GM19438 (cell line): ENCODE measurements around the gene RASA3.

ENCODE experiments used
- ATAC-seq: cut with Tn5 transposase; IDR thresholded peaks from one replicate; pipeline ENCODE4 v1.9.1; 2021; ENCODE audit warnings: low read depth; ENCODE audit not compliant: unreplicated experiment

Gene RASA3

GRCh38 chr13:114013336-114013735, 119.1 kb downstream of the RASA3 start:
- no peak for ATAC-seq

GRCh38 chr13:114012921-114013320, 119.5 kb downstream of the RASA3 start:
- ATAC-seq = no peak

- no peak for ATAC-seq
Measured at GRCh38 chr13:114012141-114012540, 120.3 kb downstream of the RASA3 start.

- ATAC-seq = no peak
Measured at GRCh38 chr13:114011226-114011625, 121.2 kb downstream of the RASA3 start.

GRCh38 chr13:114010401-114011101, 121.9 kb downstream of the RASA3 start:
- ATAC-seq = no peak

GRCh38 chr13:114009590-114010400, 122.6 kb downstream of the RASA3 start:
- no peak for ATAC-seq

GRCh38 chr13:114008964-114009589, 123.3 kb downstream of the RASA3 start:
- ATAC-seq = no peak

GRCh38 chr13:114007566-114007965, 124.9 kb downstream of the RASA3 start:
- ATAC-seq = no peak

- no peak for ATAC-seq
Measured at GRCh38 chr13:114005206-114005724, 127.2 kb downstream of the RASA3 start.

- ATAC-seq = no peak
Measured at GRCh38 chr13:114004420-114005205, 127.8 kb downstream of the RASA3 start.

- no peak for ATAC-seq
Measured at GRCh38 chr13:114002771-114003321, 129.6 kb downstream of the RASA3 start.

GRCh38 chr13:114002009-114002544, 130.3 kb downstream of the RASA3 start:
- ATAC-seq = no peak

- ATAC-seq = no peak
Measured at GRCh38 chr13:114001331-114002008, 131.0 kb downstream of the RASA3 start.

GRCh38 chr13:114000151-114001040, 132.0 kb downstream of the RASA3 start:
- ATAC-seq = no peak

- ATAC-seq = no peak
Measured at GRCh38 chr13:113999618-113999910, 132.9 kb downstream of the RASA3 start.

GRCh38 chr13:113998781-113999617, 133.4 kb downstream of the RASA3 start:
- ATAC-seq = no peak

- no peak for ATAC-seq
Measured at GRCh38 chr13:113997845-113998751, 134.3 kb downstream of the RASA3 start.
